ENCODE data around the gene ARHGAP23. TPM values are rescaled to one million over a fixed set of nuclear protein-coding genes. Genes with fewer than 3 reads are reported as not detected.
"Not testable (repeated sequence)": the region's sequence is repeated elsewhere in the genome, so short reads cannot be mapped to it uniquely, and the experiment has no call there.

ARHGAP23 gene
- total RNA-seq, 2 experiments from 2014 or later, result 0.73 TPM; not detected in 1

GRCh38 chr17:38501718-38502117, 73.5 kb downstream of the ARHGAP23 start:
- H3K4me1 Mint-ChIP-seq (ENCODE audit: low read depth); intact Hi-C loops (cut with DNase I, micrococcal nuclease); H3K4me3 ChIP-seq (ENCODE audit: low read length); H3K27ac ChIP-seq (ENCODE audit: low read depth in 1 of 2, low read length in 2 of 2); H3K4me3 Mint-ChIP-seq; DNase-seq; H3K4me1 ChIP-seq (ENCODE audit: insufficient read depth, low read length); H3K36me3 ChIP-seq (ENCODE audit: insufficient read depth, low read length); H3K27me3 Mint-ChIP-seq; H3K36me3 Mint-ChIP-seq (ENCODE audit: low read depth); ATAC-seq (ENCODE audit: poor library complexity); POLR2A ChIA-PET; CTCF ChIA-PET; H3K27ac Mint-ChIP-seq; H3K9me3 Mint-ChIP-seq; H3K27me3 ChIP-seq (ENCODE audit: control insufficient read depth in 1 of 2, insufficient read depth in 2 of 2, low read length in 2 of 2): not testable (repeated sequence)
- peaks cover 0 to 14% of the 10 kb centered on the region in 2 experiments for H3K9me3 ChIP-seq (ENCODE audit: control insufficient read depth in 1 of 2, insufficient read depth in 1 of 2, low read length in 2 of 2)

- H3K27ac Mint-ChIP-seq; H3K27me3 ChIP-seq (ENCODE audit: control insufficient read depth in 1 of 2, insufficient read depth in 2 of 2, low read length in 2 of 2); DNase-seq; H3K4me3 ChIP-seq (ENCODE audit: low read length); H3K36me3 ChIP-seq (ENCODE audit: insufficient read depth, low read length); H3K4me1 ChIP-seq (ENCODE audit: insufficient read depth, low read length); H3K36me3 Mint-ChIP-seq (ENCODE audit: low read depth); intact Hi-C loops (cut with DNase I, micrococcal nuclease); POLR2A ChIA-PET; H3K4me3 Mint-ChIP-seq; H3K27ac ChIP-seq (ENCODE audit: low read depth in 1 of 2, low read length in 2 of 2); H3K9me3 ChIP-seq (ENCODE audit: control insufficient read depth in 1 of 2, insufficient read depth in 1 of 2, low read length in 2 of 2); H3K9me3 Mint-ChIP-seq; H3K4me1 Mint-ChIP-seq (ENCODE audit: low read depth); ATAC-seq (ENCODE audit: poor library complexity): not testable (repeated sequence)
- peaks cover 11% of the 10 kb centered on the region for H3K27me3 Mint-ChIP-seq
- CTCF ChIA-PET, result interaction anchor here (1.2 kb wide), 1 partner anchor 55 kb away, joined by 3 read pairs; no protein-coding TSS in a partner anchor
These were observed 75.1 kb downstream of the ARHGAP23 start for GRCh38 chr17:38503286-38503913.

- DNase-seq (no peak), ATAC-seq (ENCODE audit: poor library complexity) (no peak)
- Mint-ChIP-seq H3K27me3 (peaks cover 19% of the 10 kb centered on the region), H3K4me1 (ENCODE audit: low read depth) (peaks cover under 1% of the 10 kb centered on the region), H3K27ac (no peak overlapping the region), H3K36me3 (ENCODE audit: low read depth) (no peaks in the 10 kb centered on the region), H3K9me3 (no peaks in the 10 kb centered on the region), H3K4me3 (no peak overlapping the region)
- no peak for TF ChIP-seq CTCF (IDR thresholded peaks at IDR 0.05)
- intact Hi-C loops (cut with DNase I, micrococcal nuclease), result no loop called here
- Histone ChIP-seq H3K4me3 (ENCODE audit: low read length) (no peak overlapping the region), H3K27me3 (ENCODE audit: control insufficient read depth in 1 of 2, insufficient read depth in 2 of 2, low read length in 2 of 2) (peaks cover 0 to 4% of the 10 kb centered on the region in 2 experiments), H3K27ac (ENCODE audit: low read depth in 1 of 2, low read length in 2 of 2) (no peak overlapping the region), H3K9me3 (ENCODE audit: control insufficient read depth in 1 of 2, insufficient read depth in 1 of 2, low read length in 2 of 2) (peaks cover 0 to 2% of the 10 kb centered on the region in 2 experiments), H3K4me1 (ENCODE audit: insufficient read depth, low read length) (no peaks in the 10 kb centered on the region), H3K36me3 (ENCODE audit: insufficient read depth, low read length) (no peaks in the 10 kb centered on the region)
- ChIA-PET CTCF (no interaction called here), POLR2A (no interaction called here)
These were observed 76.0 kb downstream of the ARHGAP23 start for GRCh38 chr17:38504216-38504615.

- no peak overlapping the region for H3K27ac ChIP-seq (ENCODE audit: low read depth in 1 of 2, low read length in 2 of 2)
- CTCF ChIA-PET, result no interaction called here
These were observed 79.2 kb downstream of the ARHGAP23 start for GRCh38 chr17:38507436-38507835.

More at GRCh38 chr17:38507436-38507835, 79.2 kb downstream of the ARHGAP23 start:
- H3K27me3 ChIP-seq (ENCODE audit: control insufficient read depth in 1 of 2, insufficient read depth in 2 of 2, low read length in 2 of 2), result peaks cover 24% of the 10 kb centered on the region in 2 experiments
- H3K9me3 ChIP-seq (ENCODE audit: control insufficient read depth in 1 of 2, insufficient read depth in 1 of 2, low read length in 2 of 2), result peaks cover 0 to 6% of the 10 kb centered on the region in 2 experiments
- intact Hi-C loops (cut with DNase I, micrococcal nuclease), result no loop called here
- POLR2A ChIA-PET, result no interaction called here
- Mint-ChIP-seq H3K9me3 (no peaks in the 10 kb centered on the region), H3K36me3 (ENCODE audit: low read depth) (no peaks in the 10 kb centered on the region), H3K4me3 (no peak overlapping the region), H3K27ac (no peak overlapping the region), H3K27me3 (peaks cover 41% of the 10 kb centered on the region), H3K4me1 (ENCODE audit: low read depth) (peaks cover 5% of the 10 kb centered on the region)
- no peaks in the 10 kb centered on the region for H3K36me3 ChIP-seq (ENCODE audit: insufficient read depth, low read length)
- DNase-seq (no peak), ATAC-seq (ENCODE audit: poor library complexity) (no peak)
- no peak for TF ChIP-seq CTCF (IDR thresholded peaks at IDR 0.05)
- peaks cover 6% of the 10 kb centered on the region for H3K4me1 ChIP-seq (ENCODE audit: insufficient read depth, low read length)
- no peak overlapping the region for H3K4me3 ChIP-seq (ENCODE audit: low read length)

All from CD4-positive, alpha-beta T cell (primary cell).